A172 (cell line): ENCODE results near the gene MED13. TPM values are rescaled to one million over a fixed set of nuclear protein-coding genes. Genes with fewer than 3 reads are reported as not detected.
"Not testable (repeated sequence)": the region's sequence is repeated elsewhere in the genome, so short reads cannot be mapped to it uniquely, and the experiment has no call there.

Experiments
- DNase-seq: peaks from one replicate; pipeline ENCODE4 v3.0.0-alpha.2; 2015; ENCODE audit warnings: low spot score
- total RNA-seq: library from RNA; depleted of rRNA; stranded (reverse); fragments of >200 nt; shearing (Covaris generic); gene quantifications from 2 replicates; pipeline ENCODE4 v1.2.3, GENCODE V29; 2014

Gene MED13
- total RNA-seq, 1 experiment from 2014 or later = 31.7 TPM

- no peak for DNase-seq
These were observed 68.0 kb downstream of the MED13 start for GRCh38 chr17:61996916-61997605.

GRCh38 chr17:61989509-61989908, 75.6 kb downstream of the MED13 start:
- DNase-seq = no peak

GRCh38 chr17:61986898-61987297, 78.2 kb downstream of the MED13 start:
- no peak for DNase-seq

GRCh38 chr17:61984821-61985220, 80.3 kb downstream of the MED13 start:
- no peak for DNase-seq

- no peak for DNase-seq
These were observed 83.8 kb downstream of the MED13 start for GRCh38 chr17:61981323-61981722.

GRCh38 chr17:61980535-61980934, 84.5 kb downstream of the MED13 start:
- DNase-seq = no peak

GRCh38 chr17:61974115-61974514, 91.0 kb downstream of the MED13 start:
- DNase-seq = no peak

GRCh38 chr17:61972311-61972710, 92.8 kb downstream of the MED13 start:
- no peak for DNase-seq

GRCh38 chr17:61970030-61970429, 95.0 kb downstream of the MED13 start:
- no peak for DNase-seq

GRCh38 chr17:61968757-61969156, 96.3 kb downstream of the MED13 start:
- no peak for DNase-seq

GRCh38 chr17:61967729-61968128, 97.3 kb downstream of the MED13 start:
- no peak for DNase-seq

GRCh38 chr17:61966191-61966590, 98.9 kb downstream of the MED13 start:
- no peak for DNase-seq

GRCh38 chr17:61955619-61956018, 109.5 kb downstream of the MED13 start:
- DNase-seq = no peak

- no peak for DNase-seq
These were observed 117.6 kb downstream of the MED13 start for GRCh38 chr17:61947367-61948078.

GRCh38 chr17:61946359-61946758, 118.7 kb downstream of the MED13 start:
- DNase-seq = no peak

GRCh38 chr17:61943117-61943516, 122.0 kb downstream of the MED13 start:
- no peak for DNase-seq

- DNase-seq = no peak
These were observed 123.0 kb downstream of the MED13 start for GRCh38 chr17:61942085-61942484.

- no peak for DNase-seq
These were observed 137.0 kb downstream of the MED13 start for GRCh38 chr17:61928101-61928436.

- DNase-seq = peak; percentile 95
These were observed 137.6 kb downstream of the MED13 start, which contains the start of gene INTS2 for GRCh38 chr17:61927208-61928100. Gene INTS2, minus strand, starts transcription at chr17:61927982. Its CDS starts 1,338 bp downstream, at chr17:61926644.

- DNase-seq = no peak
These were observed 138.3 kb downstream of the MED13 start for GRCh38 chr17:61926826-61927207.

- DNase-seq = not testable (repeated sequence)
These were observed 149.9 kb downstream of the MED13 start for GRCh38 chr17:61915162-61915561.

GRCh38 chr17:61908292-61909037, 156.6 kb downstream of the MED13 start:
- DNase-seq = no peak
